Measurements from ENCODE around the gene PRKD1.

DNA sequence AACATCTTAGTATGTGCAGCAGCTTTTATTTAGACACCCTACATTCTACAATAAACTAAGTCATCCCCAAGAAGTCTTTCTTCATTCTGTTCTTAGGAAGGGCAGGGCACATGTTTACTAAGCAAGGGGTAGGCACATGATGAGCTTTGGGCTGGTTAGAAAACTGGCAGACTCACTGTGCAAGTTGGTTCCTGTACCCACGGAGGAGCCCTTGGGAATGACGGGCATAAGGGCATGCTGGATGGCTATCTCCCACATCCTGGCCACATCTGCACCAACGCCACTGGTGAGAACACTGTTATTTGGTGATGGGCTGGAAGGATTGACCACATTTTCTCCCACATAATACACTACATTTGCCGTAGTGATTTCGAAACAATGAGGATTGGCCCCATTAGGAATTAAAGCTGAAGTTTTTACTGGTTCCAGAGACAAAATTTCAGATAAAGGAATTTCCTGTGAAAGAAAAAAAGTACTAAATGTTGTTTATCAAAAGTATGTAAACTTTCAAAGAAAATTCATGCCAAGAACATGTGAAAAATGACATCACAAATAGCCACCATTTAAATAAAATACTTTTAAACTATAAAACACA, 297.0 kb downstream of the PRKD1 start:
- TF ChIP-seq, protein P1, sequence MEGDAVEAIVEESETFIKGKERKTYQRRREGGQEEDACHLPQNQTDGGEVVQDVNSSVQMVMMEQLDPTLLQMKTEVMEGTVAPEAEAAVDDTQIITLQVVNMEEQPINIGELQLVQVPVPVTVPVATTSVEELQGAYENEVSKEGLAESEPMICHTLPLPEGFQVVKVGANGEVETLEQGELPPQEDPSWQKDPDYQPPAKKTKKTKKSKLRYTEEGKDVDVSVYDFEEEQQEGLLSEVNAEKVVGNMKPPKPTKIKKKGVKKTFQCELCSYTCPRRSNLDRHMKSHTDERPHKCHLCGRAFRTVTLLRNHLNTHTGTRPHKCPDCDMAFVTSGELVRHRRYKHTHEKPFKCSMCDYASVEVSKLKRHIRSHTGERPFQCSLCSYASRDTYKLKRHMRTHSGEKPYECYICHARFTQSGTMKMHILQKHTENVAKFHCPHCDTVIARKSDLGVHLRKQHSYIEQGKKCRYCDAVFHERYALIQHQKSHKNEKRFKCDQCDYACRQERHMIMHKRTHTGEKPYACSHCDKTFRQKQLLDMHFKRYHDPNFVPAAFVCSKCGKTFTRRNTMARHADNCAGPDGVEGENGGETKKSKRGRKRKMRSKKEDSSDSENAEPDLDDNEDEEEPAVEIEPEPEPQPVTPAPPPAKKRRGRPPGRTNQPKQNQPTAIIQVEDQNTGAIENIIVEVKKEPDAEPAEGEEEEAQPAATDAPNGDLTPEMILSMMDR (IDR thresholded peaks at IDR 0.05), result no peak
- TF ChIP-seq EZH2 (IDR thresholded peaks at IDR 0.05; ENCODE audit: borderline replicate concordance, insufficient read depth, low read depth, low read length, poor library complexity, severe bottlenecking), result no peak
